HepG2 (cell line): ENCODE results near the gene TNIP1. TPM values are rescaled to one million over a fixed set of nuclear protein-coding genes. Genes with fewer than 3 reads are reported as not detected.

ENCODE experiments used
- ATAC-seq: fragments of 200-7000 bp; cut with Tn5 transposase; 3 replicates; pipeline ENCODE4 v1.9.1; 2020; ENCODE audit warnings: mild to moderate bottlenecking, moderate library complexity
- BruUV-seq: library from RNA; stranded (reverse); fragments of 400-500 nt; replicated peaks from 2 replicates; lab custom pipeline; 2021; lab: Mats Ljungman, UMichigan
- CTCF ChIA-PET: fragments of 300-600 bp; formaldehyde crosslinking; extraction: SDS; loops from one replicate; lab custom pipeline; 2021; ENCODE audit warnings: low total read pairs, inconsistent platforms, low intra/inter-chr PET ratio; lab: Yijun Ruan, JAX
- POLR2A ChIA-PET: fragments of 350-600 bp; sonication (Branson Sonifier 250); formaldehyde crosslinking; loops from one replicate; lab custom pipeline; 2020; ENCODE audit warnings: antibody characterized with exemption, inconsistent platforms; lab: Yijun Ruan, JAX
- DNase-seq: peaks from one replicate; pipeline ENCODE4 v3.0.0-alpha.2; 2015; ENCODE audit warnings: low spot score
- FAIRE-seq: peaks from 3 replicates; lab custom pipeline; 2011; peaks lifted over from hg19 to GRCh38; lab: Jason Lieb, UNC
- H2AFZ ChIP-seq: one replicate; pipeline ENCODE4 v1.6.1; 2011; ENCODE audit warnings: low read length, inconsistent platforms
- H3K27ac ChIP-seq: fragments of 300-600 bp; 3 replicates; pipeline ENCODE4 v1.8.0; 2011; ENCODE audit warnings: mixed run types, mild to moderate bottlenecking, mixed read lengths, low read length, inconsistent platforms; ENCODE audit not compliant: insufficient read depth; ENCODE audit errors: extremely low read length
- H3K27me3 ChIP-seq, 2 experiments: fragments of 200-600 bp in 1 of 2; 2 replicates in 1 of 2; 3 replicates in 1 of 2; pipeline versions ENCODE4 v1.6.0 to v1.8.0; 2011; ENCODE audit warnings: low read length in 2 of 2, mild to moderate bottlenecking in 2 of 2, moderate library complexity in 2 of 2, inconsistent platforms in 1 of 2; ENCODE audit not compliant: insufficient read depth in 2 of 2, control insufficient read depth in 1 of 2
- H3K36me3 ChIP-seq, 2 experiments: fragments of 200-600 bp in 1 of 2; replicated peaks in 1 of 2; 2 replicates in 1 of 2; 3 replicates in 1 of 2; pipeline versions ENCODE4 v1.5.1 to v1.8.0; 2011; ENCODE audit warnings: low read length in 2 of 2, inconsistent platforms in 1 of 2; ENCODE audit not compliant: insufficient read depth in 2 of 2, control insufficient read depth in 1 of 2
- H3K4me1 ChIP-seq: 2 replicates; pipeline ENCODE4 v1.5.1; 2012; ENCODE audit warnings: low read length, inconsistent platforms; ENCODE audit not compliant: insufficient read depth
- H3K4me2 ChIP-seq: 2 replicates; pipeline ENCODE4 v1.6.0; 2011; ENCODE audit warnings: low read depth, low read length, inconsistent platforms
- H3K4me3 ChIP-seq, 3 experiments: fragments of 200-600 bp in 1 of 3; sonication (generic), shearing (Covaris generic) in 1 of 3; replicated peaks in 1 of 3; 2 replicates each; pipeline ENCODE4 v1.5.1; 2011 to 2016; ENCODE audit warnings: low read length in 3 of 3, inconsistent platforms in 2 of 3, low read depth in 2 of 3, mild to moderate bottlenecking in 2 of 3, control low read depth in 1 of 3, mixed read lengths in 1 of 3; ENCODE audit not compliant: insufficient read depth in 1 of 3
- H3K79me2 ChIP-seq: one replicate; pipeline ENCODE4 v1.6.1; 2011; ENCODE audit warnings: low read length, inconsistent platforms; ENCODE audit not compliant: insufficient read depth
- H3K9ac ChIP-seq: 2 replicates; pipeline ENCODE4 v1.6.0; 2011; ENCODE audit warnings: mild to moderate bottlenecking, low read depth, low read length, inconsistent platforms; ENCODE audit not compliant: insufficient read depth
- H3K9me3 ChIP-seq: 2 replicates; pipeline ENCODE4 v1.5.1; 2012; ENCODE audit warnings: mild to moderate bottlenecking, low read length
- H4K20me1 ChIP-seq: 2 replicates; pipeline ENCODE4 v1.6.0; 2011; ENCODE audit warnings: inconsistent platforms, mild to moderate bottlenecking, low read length, moderate library complexity; ENCODE audit not compliant: insufficient read depth
- ATF1 ChIP-seq: IDR thresholded peaks from 2 replicates; pipeline ENCODE4 v1.6.1; 2016; ENCODE audit warnings: mild to moderate bottlenecking, control low read depth
- BHLHE40 ChIP-seq: IDR thresholded peaks from 2 replicates; pipeline ENCODE4 v1.6.1; 2011; ENCODE audit warnings: low read length, improper control_type of control experiment
- CREB1 ChIP-seq, 2 experiments: fragments of 450-650 bp in 1 of 2; IDR thresholded peaks; 2 replicates each; pipeline ENCODE4 v1.6.1; 2016 to 2017; ENCODE audit warnings: control low read depth in 1 of 2, mild to moderate bottlenecking in 1 of 2, missing compliant biosample characterization in 1 of 2, missing genetic modification characterization in 1 of 2
- GRHL1 ChIP-seq: sonication (generic); formaldehyde crosslinking; conservative IDR thresholded peaks from 2 replicates; pipeline ENCODE4 v1.8.0; 2022; ENCODE audit warnings: missing genetic modification reagents
- KDM2A ChIP-seq: sonication (generic); formaldehyde crosslinking; IDR thresholded peaks from 2 replicates; pipeline ENCODE4 v1.4.0; 2020; ENCODE audit warnings: low read depth, missing genetic modification reagents, borderline replicate concordance
- KDM4B ChIP-seq: sonication (generic); formaldehyde crosslinking; IDR thresholded peaks from 2 replicates; pipeline ENCODE4 v1.4.0; 2020; ENCODE audit warnings: missing genetic modification reagents
- MLLT10 ChIP-seq: sonication (generic); formaldehyde crosslinking; IDR thresholded peaks from 2 replicates; pipeline ENCODE4 v1.4.0; 2020; ENCODE audit warnings: missing genetic modification reagents
- NFYC ChIP-seq: IDR thresholded peaks from 2 replicates; pipeline ENCODE4 v1.6.1; 2016; ENCODE audit warnings: missing genetic modification reagents, missing compliant biosample characterization
- PAWR ChIP-seq: sonication (generic); formaldehyde crosslinking; IDR thresholded peaks from 2 replicates; pipeline ENCODE4 v1.4.0; 2020; ENCODE audit warnings: missing genetic modification reagents, mild to moderate bottlenecking, borderline replicate concordance
- PHF20 ChIP-seq: sonication (generic); formaldehyde crosslinking; IDR thresholded peaks from 2 replicates; pipeline ENCODE4 v1.5.0; 2020; ENCODE audit warnings: mild to moderate bottlenecking, missing genetic modification reagents
- PHF8 ChIP-seq: sonication (generic); formaldehyde crosslinking; IDR thresholded peaks from 2 replicates; pipeline ENCODE4 v1.5.0; 2020; ENCODE audit warnings: missing genetic modification reagents
- SNAPC4 ChIP-seq: sonication (generic); formaldehyde crosslinking; IDR thresholded peaks from 2 replicates; pipeline ENCODE4 v1.4.0; 2020; ENCODE audit warnings: mild to moderate bottlenecking, missing genetic modification reagents
- ZC3H13 ChIP-seq: sonication (generic); formaldehyde crosslinking; IDR thresholded peaks from 2 replicates; pipeline ENCODE4 v1.8.1; 2023; ENCODE audit warnings: mild to moderate bottlenecking, missing genetic modification reagents, moderate library complexity
- ZFY ChIP-seq: sonication (generic); formaldehyde crosslinking; IDR thresholded peaks from 2 replicates; pipeline ENCODE4 v1.4.0; 2020; ENCODE audit warnings: missing genetic modification reagents
- ZIK1 ChIP-seq: sonication (generic); formaldehyde crosslinking; IDR thresholded peaks from 2 replicates; pipeline ENCODE4 v1.5.0; 2020; ENCODE audit warnings: mild to moderate bottlenecking, low read depth, missing genetic modification reagents, borderline replicate concordance
- ZNF136 ChIP-seq: sonication (generic); formaldehyde crosslinking; IDR thresholded peaks from 2 replicates; pipeline ENCODE4 v1.8.1; 2022; ENCODE audit warnings: low read depth, mild to moderate bottlenecking, moderate library complexity, missing genetic modification reagents
- ZNF501 ChIP-seq: sonication (generic); formaldehyde crosslinking; IDR thresholded peaks from 2 replicates; pipeline ENCODE4 v1.5.1; 2020; ENCODE audit warnings: mild to moderate bottlenecking, moderate library complexity, missing genetic modification reagents
- ZSCAN22 ChIP-seq: sonication (generic); formaldehyde crosslinking; IDR thresholded peaks from 2 replicates; pipeline ENCODE4 v1.4.0; 2020; ENCODE audit warnings: mild to moderate bottlenecking, missing genetic modification reagents
- WGBS: methylation state at CpG from one replicate; pipeline ENCODE4 v1.1.6; 2017; ENCODE audit warnings: low lambda C conversion rate; 5-methylcytosine and 5-hydroxymethylcytosine counted together
- in situ Hi-C: cut with HindIII; loops from 2 replicates; pipeline ENCODE4 v1.10.0; 2017; ENCODE audit warnings: low pct_unique_long_range_greater_than_20kb; ENCODE audit not compliant: extremely low pct_ligation_motif_present
- intact Hi-C: fragments of 100-400 bp; cut with micrococcal nuclease; formaldehyde crosslinking; loops from one replicate; pipeline ENCODE4 v1.10.0; 2022; ENCODE audit not compliant: unreplicated experiment
- polyA plus RNA-seq, 8 experiments: library from polyadenylated mRNA; depleted of rRNA in 3 of 8; stranded (reverse) in 7 of 8; unstranded in 1 of 8; fragments of >200 nt; fragmentation: Illumina TruSeq in 4 of 8; extraction: Trizol in 4 of 8; gene quantifications; 2 replicates each; pipeline versions ENCODE4 v1.2.1 to v1.2.3, GENCODE V29; 2011 to 2016; ENCODE audit warnings: low read depth in 4 of 8, missing spikeins in 1 of 8, mixed read lengths in 1 of 8; ENCODE audit not compliant: insufficient read depth in 1 of 8
- total RNA-seq, 5 experiments: library from RNA; depleted of rRNA; stranded (reverse); fragments of >200 nt; fragmentation: Illumina TruSeq; extraction: Trizol; gene quantifications; 2 replicates each; pipeline ENCODE4 v1.2.3, GENCODE V29; 2016; ENCODE audit warnings: low read depth in 1 of 5

TNIP1 gene
- total and polyA plus RNA-seq, 2 of the 13 experiments (the other 11 are each of a cell fraction or from before 2014, with no cell fraction given) = 26.2 to 45.9 TPM

GRCh38 chr5:151085517-151086041 lies 4.7 kb upstream of the TNIP1 start:
- in situ Hi-C loops = no loop called here
- peak overlapping the region; percentile 48; the same call in 1 of the 2 replicates for H3K9ac ChIP-seq
- no peak for DNase-seq
- WGBS = under 1% methylated on average over 7 of the region's 9 CpGs
- peaks cover 2 to 10% of the 10 kb centered on the region in 2 experiments; a peak in 2 of 5 replicates for H3K27me3 ChIP-seq
- CTCF ChIA-PET = no interaction called here
- H4K20me1 ChIP-seq = no peaks in the 10 kb centered on the region
- H2AFZ ChIP-seq = peak overlapping the region; percentile 7
- no peaks in the 10 kb centered on the region for H3K36me3 ChIP-seq
- peaks cover 50% of the 10 kb centered on the region for H3K4me1 ChIP-seq
- peak overlapping the region; percentile 87 for H3K4me2 ChIP-seq
- no peak for FAIRE-seq
- BruUV-seq = no TSS peak
- H3K27ac ChIP-seq = no peak overlapping the region
- intact Hi-C loops = loop anchor here (5.0 kb wide), 1 partner anchor 33 kb away; no protein-coding TSS in a partner anchor
- peak; percentile 15 for ATAC-seq
- no peaks in the 10 kb centered on the region for H3K9me3 ChIP-seq
- H3K79me2 ChIP-seq = peaks cover 7% of the 10 kb centered on the region
- POLR2A ChIA-PET = interaction anchor here (0.8 to 1.3 kb wide), 4 partner anchors 14 to 167 kb away, joined by 3 read pairs; no protein-coding TSS in a partner anchor
- H3K4me3 ChIP-seq = peak overlapping the region; percentile 36 to 69 (median 39)
- TF ChIP-seq GRHL1 (no peak), ATF1 (CRISPR knock-in tag) (0 out of 2 replicates have a peak, but pooled peaks have one; percentile 29), KDM2A (peak; percentile 32; the same call in 1 of the 2 replicates), ZC3H13 (CRISPR knock-in tag) (no peak), PHF8 (CRISPR knock-in tag) (peak; percentile 49), CREB1 (IDR thresholded peaks at IDR 0.05) (no peak), CREB1 (CRISPR knock-in tag; IDR thresholded peaks at IDR 0.05) (peak; percentile 65; the same call in 1 of the 2 replicates), PHF20 (CRISPR knock-in tag) (0 out of 2 replicates have a peak, but pooled peaks have one; percentile 49), SNAPC4 (no peak), KDM4B (CRISPR knock-in tag) (no peak), PAWR (CRISPR knock-in tag) (no peak), ZNF136 (0 out of 2 replicates have a peak, but pooled peaks have one; percentile 29), MLLT10 (CRISPR knock-in tag) (no peak), ZIK1 (CRISPR knock-in tag) (0 out of 2 replicates have a peak, but pooled peaks have one; percentile 52), ZNF501 (CRISPR knock-in tag) (0 out of 2 replicates have a peak, but pooled peaks have one; percentile 51), ZFY (CRISPR knock-in tag) (peak; percentile 30; the same call in 1 of the 2 replicates), NFYC (no peak), ZSCAN22 (CRISPR knock-in tag) (no peak), BHLHE40 (no peak)
